Measurements from ENCODE around the gene LRP2.

The LRP2 gene

GRCh38 chr2:169258045-169258601, 104.2 kb downstream of the LRP2 start:
- no peak overlapping the region for H3K4me3 ChIP-seq
- no peak overlapping the region for H3K9ac ChIP-seq (ENCODE audit: insufficient read length)
- TF ChIP-seq FOXP2 (optimal IDR thresholded peaks at IDR 0.05; ENCODE audit: control extremely low read depth, extremely low read length, insufficient read depth) (no peak), EZH2 (IDR thresholded peaks at IDR 0.05) (no peak), POLR2AphosphoS5 (IDR thresholded peaks at IDR 0.05; ENCODE audit: borderline replicate concordance, low read depth, low read length) (no peak)
- no peak for DNase-seq (ENCODE audit: low read depth, low spot score)
- H3K9me3 ChIP-seq (ENCODE audit: low read depth, low read length) = no peaks in the 10 kb centered on the region
- no peak overlapping the region for H3K27ac ChIP-seq
- H3K36me3 ChIP-seq (ENCODE audit: insufficient read depth, low read length) = no peaks in the 10 kb centered on the region

GRCh38 chr2:169254774-169255173, 107.6 kb downstream of the LRP2 start:
- no peak overlapping the region for H3K9ac ChIP-seq (ENCODE audit: insufficient read length)
- H3K27ac ChIP-seq = no peak overlapping the region
- TF ChIP-seq POLR2AphosphoS5 (IDR thresholded peaks at IDR 0.05; ENCODE audit: borderline replicate concordance, low read depth, low read length) = no peak
- TF ChIP-seq FOXP2 (optimal IDR thresholded peaks at IDR 0.05; ENCODE audit: control extremely low read depth, extremely low read length, insufficient read depth) = no peak
- TF ChIP-seq EZH2 (IDR thresholded peaks at IDR 0.05) = no peak
- no peaks in the 10 kb centered on the region for H3K36me3 ChIP-seq (ENCODE audit: insufficient read depth, low read length)
- no peak overlapping the region for H3K4me3 ChIP-seq
- no peak for DNase-seq (ENCODE audit: low read depth, low spot score)
- no peaks in the 10 kb centered on the region for H3K9me3 ChIP-seq (ENCODE audit: low read depth, low read length)

GRCh38 chr2:169247211-169247610, 115.1 kb downstream of the LRP2 start:
- no peak overlapping the region for H3K9ac ChIP-seq (ENCODE audit: insufficient read length)
- H3K4me3 ChIP-seq = no peak overlapping the region
- H3K27ac ChIP-seq = no peak overlapping the region
- TF ChIP-seq FOXP2 (optimal IDR thresholded peaks at IDR 0.05; ENCODE audit: control extremely low read depth, extremely low read length, insufficient read depth) (no peak), POLR2AphosphoS5 (IDR thresholded peaks at IDR 0.05; ENCODE audit: borderline replicate concordance, low read depth, low read length) (no peak), EZH2 (IDR thresholded peaks at IDR 0.05) (no peak)
- no peaks in the 10 kb centered on the region for H3K9me3 ChIP-seq (ENCODE audit: low read depth, low read length)
- H3K36me3 ChIP-seq (ENCODE audit: insufficient read depth, low read length) = no peaks in the 10 kb centered on the region
- no peak for DNase-seq (ENCODE audit: low read depth, low spot score)

- DNase-seq (ENCODE audit: low read depth, low spot score) = no peak
- TF ChIP-seq POLR2AphosphoS5 (IDR thresholded peaks at IDR 0.05; ENCODE audit: borderline replicate concordance, low read depth, low read length) (no peak), EZH2 (IDR thresholded peaks at IDR 0.05) (no peak), FOXP2 (optimal IDR thresholded peaks at IDR 0.05; ENCODE audit: control extremely low read depth, extremely low read length, insufficient read depth) (no peak)
- Histone ChIP-seq H3K27ac (no peak overlapping the region), H3K36me3 (ENCODE audit: insufficient read depth, low read length) (no peaks in the 10 kb centered on the region), H3K4me3 (no peak overlapping the region), H3K9me3 (ENCODE audit: low read depth, low read length) (no peaks in the 10 kb centered on the region), H3K9ac (ENCODE audit: insufficient read length) (no peak overlapping the region)
These were observed 121.9 kb downstream of the LRP2 start for GRCh38 chr2:169240405-169240804.

GRCh38 chr2:169237939-169238338, 124.4 kb downstream of the LRP2 start:
- H3K9me3 ChIP-seq (ENCODE audit: low read depth, low read length) = no peaks in the 10 kb centered on the region
- H3K9ac ChIP-seq (ENCODE audit: insufficient read length) = no peak overlapping the region
- DNase-seq (ENCODE audit: low read depth, low spot score) = no peak
- H3K4me3 ChIP-seq = no peak overlapping the region
- TF ChIP-seq EZH2 (IDR thresholded peaks at IDR 0.05) = no peak
- no peak for TF ChIP-seq FOXP2 (optimal IDR thresholded peaks at IDR 0.05; ENCODE audit: control extremely low read depth, extremely low read length, insufficient read depth)
- no peak for TF ChIP-seq POLR2AphosphoS5 (IDR thresholded peaks at IDR 0.05; ENCODE audit: borderline replicate concordance, low read depth, low read length)
- H3K36me3 ChIP-seq (ENCODE audit: insufficient read depth, low read length) = no peaks in the 10 kb centered on the region
- no peak overlapping the region for H3K27ac ChIP-seq

- Histone ChIP-seq H3K9me3 (ENCODE audit: low read depth, low read length) (no peaks in the 10 kb centered on the region), H3K27ac (no peak overlapping the region), H3K4me3 (no peak overlapping the region), H3K9ac (ENCODE audit: insufficient read length) (no peak overlapping the region), H3K36me3 (ENCODE audit: insufficient read depth, low read length) (no peaks in the 10 kb centered on the region)
- DNase-seq (ENCODE audit: low read depth, low spot score) = no peak
- TF ChIP-seq EZH2 (IDR thresholded peaks at IDR 0.05) (no peak), POLR2AphosphoS5 (IDR thresholded peaks at IDR 0.05; ENCODE audit: borderline replicate concordance, low read depth, low read length) (no peak), FOXP2 (optimal IDR thresholded peaks at IDR 0.05; ENCODE audit: control extremely low read depth, extremely low read length, insufficient read depth) (no peak)
These were observed 125.0 kb downstream of the LRP2 start for GRCh38 chr2:169237286-169237685.

GRCh38 chr2:169232551-169233154, 129.7 kb downstream of the LRP2 start:
- Histone ChIP-seq H3K36me3 (ENCODE audit: insufficient read depth, low read length) (no peaks in the 10 kb centered on the region), H3K4me3 (no peak overlapping the region), H3K9ac (ENCODE audit: insufficient read length) (no peak overlapping the region), H3K27ac (no peak overlapping the region), H3K9me3 (ENCODE audit: low read depth, low read length) (no peaks in the 10 kb centered on the region)
- TF ChIP-seq FOXP2 (optimal IDR thresholded peaks at IDR 0.05; ENCODE audit: control extremely low read depth, extremely low read length, insufficient read depth) = no peak
- TF ChIP-seq EZH2 (IDR thresholded peaks at IDR 0.05) = no peak
- TF ChIP-seq POLR2AphosphoS5 (IDR thresholded peaks at IDR 0.05; ENCODE audit: borderline replicate concordance, low read depth, low read length) = no peak
- no peak for DNase-seq (ENCODE audit: low read depth, low spot score)

- H3K9ac ChIP-seq (ENCODE audit: insufficient read length) = no peak overlapping the region
- TF ChIP-seq EZH2 (IDR thresholded peaks at IDR 0.05) (no peak), POLR2AphosphoS5 (IDR thresholded peaks at IDR 0.05; ENCODE audit: borderline replicate concordance, low read depth, low read length) (no peak), FOXP2 (optimal IDR thresholded peaks at IDR 0.05; ENCODE audit: control extremely low read depth, extremely low read length, insufficient read depth) (no peak)
These were observed 132.1 kb downstream of the LRP2 start for GRCh38 chr2:169230204-169230603.

GRCh38 chr2:169229590-169229989, 132.7 kb downstream of the LRP2 start:
- no peaks in the 10 kb centered on the region for H3K36me3 ChIP-seq (ENCODE audit: insufficient read depth, low read length)
- no peak overlapping the region for H3K4me3 ChIP-seq
- H3K9ac ChIP-seq (ENCODE audit: insufficient read length) = no peak overlapping the region
- no peaks in the 10 kb centered on the region for H3K9me3 ChIP-seq (ENCODE audit: low read depth, low read length)
- no peak for DNase-seq (ENCODE audit: low read depth, low spot score)
- TF ChIP-seq EZH2 (IDR thresholded peaks at IDR 0.05) (no peak), POLR2AphosphoS5 (IDR thresholded peaks at IDR 0.05; ENCODE audit: borderline replicate concordance, low read depth, low read length) (no peak), FOXP2 (optimal IDR thresholded peaks at IDR 0.05; ENCODE audit: control extremely low read depth, extremely low read length, insufficient read depth) (no peak)
- H3K27ac ChIP-seq = no peak overlapping the region

More at GRCh38 chr2:169230204-169230603, 132.1 kb downstream of the LRP2 start:
- H3K4me3 ChIP-seq = no peak overlapping the region
- no peaks in the 10 kb centered on the region for H3K9me3 ChIP-seq (ENCODE audit: low read depth, low read length)
- H3K27ac ChIP-seq = no peak overlapping the region
- DNase-seq (ENCODE audit: low read depth, low spot score) = no peak
- no peaks in the 10 kb centered on the region for H3K36me3 ChIP-seq (ENCODE audit: insufficient read depth, low read length)

Measured in SK-N-MC (cell line).